Uterus (tissue), 4 donors: ENCODE results near the gene RPTN. TPM values are rescaled to one million over a fixed set of nuclear protein-coding genes. Genes with fewer than 3 reads are reported as not detected.

Experiments used
- DNase-seq, 2 donors: peaks; one replicate each; pipeline ENCODE4 v3.0.0-alpha.2; 2019 to 2020
- H3K27ac ChIP-seq, 2 donors: fragments of 200-600 bp; sonication (generic); 1 replicate in 1 of 2; 2 replicates in 1 of 2; pipeline ENCODE4 v1.5.1; 2016 to 2018
- H3K27me3 ChIP-seq, 2 donors: fragments of 200-600 bp; sonication (generic); one replicate each; pipeline ENCODE4 v1.5.1; 2018 to 2019; ENCODE audit warnings: control low read depth in 1 of 2
- H3K36me3 ChIP-seq, 2 donors: fragments of 200-600 bp; sonication (generic); one replicate each; pipeline ENCODE4 v1.5.1; 2019; ENCODE audit warnings: control low read depth in 1 of 2
- H3K4me1 ChIP-seq, 2 donors: fragments of 200-600 bp; sonication (generic); one replicate each; pipeline ENCODE4 v1.5.1; 2018 to 2019; ENCODE audit warnings: control low read depth in 1 of 2
- H3K4me3 ChIP-seq, 2 donors: fragments of 200-600 bp; sonication (generic); 1 replicate in 1 of 2; 2 replicates in 1 of 2; pipeline ENCODE4 v1.5.1; 2018 to 2019; ENCODE audit warnings: mild to moderate bottlenecking in 1 of 2
- H3K9me3 ChIP-seq, 2 donors: fragments of 200-600 bp; sonication (generic); one replicate each; pipeline ENCODE4 v1.5.1; 2019; ENCODE audit warnings: control low read depth in 1 of 2
- POLR2A ChIP-seq, 2 donors: fragments of 450-650 bp; IDR thresholded peaks; one replicate each; pipeline ENCODE4 v1.6.1; 2016; ENCODE audit warnings: antibody characterized with exemption in 2 of 2, mild to moderate bottlenecking in 1 of 2, moderate library complexity in 1 of 2
- intact Hi-C: fragments of 100-400 bp; cut with DNase I; formaldehyde crosslinking; loops from one replicate; pipeline ENCODE4 v1.15.1; 2023; ENCODE audit warnings: low total_unique reads
- total RNA-seq, 4 donors: library from RNA; depleted of rRNA in 3 of 4; stranded (reverse); fragments of >200 nt in 3 of 4; gene quantifications; one replicate each; pipeline versions ENCODE4 v1.1.0 to v1.2.4, GENCODE V29; 2014 to 2023
- TF ChIP-seq, protein P1 (sequence below), 4 experiments: fragments of 200-600 bp in 2 of 4; fragments of 450-650 bp in 2 of 4; sonication (generic) in 2 of 4; IDR thresholded peaks; one replicate each; pipeline ENCODE4 v1.5.1; 2016 to 2019; ENCODE audit warnings: antibody characterized with exemption in 4 of 4, mild to moderate bottlenecking in 2 of 4, moderate library complexity in 1 of 4
- donor health status: DM: yes; HTN: yes; CAD: no.

The RPTN gene
- total RNA-seq, 4 donors from 2014 or later, result not detected

DNA sequence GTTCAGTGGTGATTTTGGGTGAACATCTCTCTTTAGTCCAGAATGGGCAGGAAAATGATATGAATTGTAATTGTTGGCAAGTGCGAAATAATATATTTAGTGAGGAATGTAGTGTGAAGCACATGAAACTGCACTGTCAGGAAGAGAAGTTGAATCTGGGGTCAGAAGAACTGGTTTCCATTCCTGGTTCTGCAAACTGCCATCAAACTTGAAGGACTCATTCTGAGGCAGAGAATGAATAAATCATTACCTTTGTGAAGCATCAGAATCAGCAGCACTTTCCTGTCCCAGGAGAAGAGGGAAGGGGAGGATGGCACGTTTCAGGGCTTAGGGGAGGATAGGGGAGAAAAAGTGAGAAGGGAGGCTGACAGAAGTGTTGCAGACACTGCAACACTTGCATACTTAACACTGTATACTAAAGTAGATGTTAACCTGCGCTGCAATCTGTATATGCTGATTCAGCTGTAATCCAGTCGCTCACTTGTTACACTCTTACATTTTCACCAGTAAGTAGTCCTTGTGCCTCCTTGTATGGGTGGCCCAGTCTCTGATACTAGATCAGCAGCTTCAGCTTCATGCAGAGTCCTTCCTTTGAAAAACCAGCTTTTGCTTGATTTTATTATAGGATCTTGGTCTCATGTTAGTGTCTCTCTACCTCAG is 10.5 kb upstream of the RPTN start:
- Histone ChIP-seq H3K4me1 (no peaks in the 10 kb centered on the region), H3K27me3 (no peaks in the 10 kb centered on the region), H3K27ac (no peak overlapping the region), H3K4me3 (no peak overlapping the region), H3K36me3 (no peaks in the 10 kb centered on the region), H3K9me3 (no peaks in the 10 kb centered on the region)
- DNase-seq, result no peak
- intact Hi-C loops, result no loop called here
- TF ChIP-seq POLR2A (IDR thresholded peaks at IDR 0.05), result no peak
- TF ChIP-seq, protein P1, sequence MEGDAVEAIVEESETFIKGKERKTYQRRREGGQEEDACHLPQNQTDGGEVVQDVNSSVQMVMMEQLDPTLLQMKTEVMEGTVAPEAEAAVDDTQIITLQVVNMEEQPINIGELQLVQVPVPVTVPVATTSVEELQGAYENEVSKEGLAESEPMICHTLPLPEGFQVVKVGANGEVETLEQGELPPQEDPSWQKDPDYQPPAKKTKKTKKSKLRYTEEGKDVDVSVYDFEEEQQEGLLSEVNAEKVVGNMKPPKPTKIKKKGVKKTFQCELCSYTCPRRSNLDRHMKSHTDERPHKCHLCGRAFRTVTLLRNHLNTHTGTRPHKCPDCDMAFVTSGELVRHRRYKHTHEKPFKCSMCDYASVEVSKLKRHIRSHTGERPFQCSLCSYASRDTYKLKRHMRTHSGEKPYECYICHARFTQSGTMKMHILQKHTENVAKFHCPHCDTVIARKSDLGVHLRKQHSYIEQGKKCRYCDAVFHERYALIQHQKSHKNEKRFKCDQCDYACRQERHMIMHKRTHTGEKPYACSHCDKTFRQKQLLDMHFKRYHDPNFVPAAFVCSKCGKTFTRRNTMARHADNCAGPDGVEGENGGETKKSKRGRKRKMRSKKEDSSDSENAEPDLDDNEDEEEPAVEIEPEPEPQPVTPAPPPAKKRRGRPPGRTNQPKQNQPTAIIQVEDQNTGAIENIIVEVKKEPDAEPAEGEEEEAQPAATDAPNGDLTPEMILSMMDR (IDR thresholded peaks at IDR 0.05), result no peak

DNA sequence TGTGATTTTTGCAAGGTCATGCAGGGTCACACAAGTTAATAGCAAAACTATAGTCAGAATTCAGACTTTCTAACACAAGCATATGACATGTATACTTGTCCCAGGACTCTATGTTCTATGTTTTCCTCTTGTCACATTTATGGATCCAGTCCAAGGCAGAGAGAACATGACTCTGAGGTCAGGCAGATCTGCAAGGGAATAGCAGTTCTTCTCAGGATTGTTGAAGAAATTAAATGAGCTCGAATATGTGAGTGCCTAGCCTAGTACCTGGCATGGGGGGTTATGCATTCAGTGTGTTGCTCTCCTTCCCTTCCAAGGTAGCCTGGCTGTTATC is 9.5 kb upstream of the RPTN start:
- no peak for DNase-seq
- intact Hi-C loops, result no loop called here
- Histone ChIP-seq H3K27me3 (no peaks in the 10 kb centered on the region), H3K27ac (no peak overlapping the region), H3K4me1 (no peaks in the 10 kb centered on the region), H3K4me3 (no peak overlapping the region), H3K9me3 (no peaks in the 10 kb centered on the region), H3K36me3 (no peaks in the 10 kb centered on the region)
- TF ChIP-seq, protein P1 (IDR thresholded peaks at IDR 0.05), result no peak
- TF ChIP-seq POLR2A (IDR thresholded peaks at IDR 0.05), result no peak

DNA sequence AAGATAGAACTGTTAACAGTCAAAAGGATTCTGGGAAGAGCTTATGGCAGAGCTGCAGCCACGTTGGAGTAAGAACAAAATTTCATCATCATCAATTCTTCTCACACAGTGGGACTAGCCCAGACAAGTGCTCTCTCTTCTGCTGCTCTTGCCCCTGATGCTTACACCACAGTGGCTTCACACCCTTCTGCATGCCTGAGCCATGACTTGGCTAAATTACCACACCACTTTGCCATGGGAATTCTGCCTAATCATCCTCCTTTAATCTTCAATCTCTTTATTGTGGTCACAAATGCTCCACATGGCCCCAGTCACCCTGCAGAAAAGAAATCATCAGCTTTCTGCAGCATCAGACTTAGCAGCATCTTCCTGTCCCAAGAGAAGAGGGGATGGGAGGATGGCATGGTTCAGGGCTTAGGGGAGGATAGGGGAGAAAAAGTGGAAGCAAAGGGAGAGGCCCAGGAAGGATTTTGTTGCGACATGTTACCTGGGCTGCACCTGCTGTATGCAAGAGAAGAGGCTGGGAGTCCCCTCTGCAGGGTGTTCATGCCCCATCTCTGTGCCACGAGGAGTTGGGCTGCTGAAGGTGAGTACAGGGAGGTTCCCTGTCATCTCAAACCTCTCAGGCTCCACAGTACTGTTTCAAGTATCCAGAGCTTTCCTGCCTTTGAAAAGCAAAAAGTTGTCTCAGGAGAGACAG is 9.0 kb upstream of the RPTN start:
- Histone ChIP-seq H3K4me3 (no peak overlapping the region), H3K9me3 (no peaks in the 10 kb centered on the region), H3K27ac (no peak overlapping the region), H3K36me3 (no peaks in the 10 kb centered on the region), H3K27me3 (no peaks in the 10 kb centered on the region), H3K4me1 (no peaks in the 10 kb centered on the region)
- intact Hi-C loops, result no loop called here
- DNase-seq, result no peak
- TF ChIP-seq, protein P1 (IDR thresholded peaks at IDR 0.05), result no peak
- TF ChIP-seq POLR2A (IDR thresholded peaks at IDR 0.05), result no peak

DNA sequence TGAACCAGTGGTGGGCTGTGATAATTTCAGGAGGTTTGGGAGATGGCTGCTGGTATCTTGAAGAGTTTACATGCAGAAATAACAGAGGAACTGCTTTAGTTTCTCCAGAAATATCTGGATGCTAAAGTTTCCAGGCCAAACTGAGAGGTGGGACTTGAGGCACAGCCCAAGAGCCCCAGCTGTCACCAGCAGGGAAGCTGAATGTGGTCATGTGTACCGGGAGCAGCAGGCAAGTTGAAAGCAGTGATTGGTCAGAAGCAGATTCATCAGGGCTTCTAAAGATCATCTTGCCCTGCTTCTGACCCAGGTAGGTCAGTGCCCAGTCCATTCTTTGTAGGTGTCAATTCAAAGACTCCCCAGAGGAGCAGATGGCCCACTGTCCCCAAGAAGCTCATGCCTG is 7.9 kb upstream of the RPTN start:
- intact Hi-C loops, result no loop called here
- Histone ChIP-seq H3K27ac (no peak overlapping the region), H3K9me3 (no peaks in the 10 kb centered on the region), H3K36me3 (no peaks in the 10 kb centered on the region), H3K4me1 (no peaks in the 10 kb centered on the region), H3K27me3 (no peaks in the 10 kb centered on the region), H3K4me3 (no peak overlapping the region)
- DNase-seq, result no peak
- TF ChIP-seq POLR2A (IDR thresholded peaks at IDR 0.05), result no peak
- TF ChIP-seq, protein P1 (IDR thresholded peaks at IDR 0.05), result no peak

DNA sequence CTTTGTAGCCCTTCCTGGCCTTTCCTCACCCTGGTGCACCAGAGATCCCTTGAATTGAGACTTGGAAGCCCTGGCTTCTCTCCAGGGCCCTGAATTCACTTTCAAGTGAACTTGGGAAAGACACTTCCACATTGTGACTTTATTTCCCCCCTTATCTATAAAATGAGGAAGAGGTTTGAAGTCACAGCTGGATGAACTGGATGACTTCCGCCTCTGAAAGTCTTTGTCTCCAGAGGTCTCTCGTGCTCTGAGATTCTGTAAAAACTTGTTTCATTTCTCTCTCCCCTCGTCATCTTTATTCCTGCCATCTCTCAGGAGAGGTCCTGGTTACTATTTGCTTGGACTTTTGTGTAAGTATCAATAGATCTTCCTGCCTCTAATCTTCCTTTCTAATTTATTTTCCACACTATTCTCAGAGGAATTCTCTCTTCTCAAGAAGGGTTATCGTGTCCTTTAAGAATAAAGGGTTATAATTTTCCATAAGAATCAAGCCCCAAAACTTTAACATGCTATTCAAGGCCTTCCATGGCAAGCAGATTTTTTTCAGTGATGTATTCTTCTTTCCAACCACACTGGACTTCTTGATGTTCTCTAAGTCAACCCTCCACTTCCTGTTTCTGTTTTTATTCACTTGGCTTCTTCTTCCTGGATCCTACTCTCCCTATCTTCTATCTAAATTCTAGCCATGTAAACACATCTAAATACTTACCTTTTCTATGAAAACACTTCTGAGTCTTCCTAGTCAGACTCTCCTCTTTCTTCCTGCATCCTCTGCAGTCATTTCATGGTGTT is 6.5 kb upstream of the RPTN start:
- intact Hi-C loops, result no loop called here
- no peak overlapping the region for H3K4me3 ChIP-seq
- H3K27ac ChIP-seq, result no peak overlapping the region
- no peaks in the 10 kb centered on the region for H3K4me1 ChIP-seq
- DNase-seq, result no peak
- H3K27me3 ChIP-seq, result no peaks in the 10 kb centered on the region
- TF ChIP-seq, protein P1 (IDR thresholded peaks at IDR 0.05), result no peak
- no peak for TF ChIP-seq POLR2A (IDR thresholded peaks at IDR 0.05)
- no peaks in the 10 kb centered on the region for H3K9me3 ChIP-seq
- no peaks in the 10 kb centered on the region for H3K36me3 ChIP-seq
